NT2/D1 (cell line): ENCODE results near the gene MRPL47.
A peak's percentile ranks its signal among the peaks of the same experiment; 100 is the strongest.
"Not testable (repeated sequence)": the region's sequence is repeated elsewhere in the genome, so short reads cannot be mapped to it uniquely, and the experiment has no call there.

Experiments used
- DNase-seq: peaks from one replicate; pipeline ENCODE4 v3.0.0-alpha.2; 2011; ENCODE audit warnings: low read depth, low spot score
- H3K27me3 ChIP-seq: 2 replicates; pipeline ENCODE4 v1.6.0; 2011; ENCODE audit warnings: mild to moderate bottlenecking; ENCODE audit not compliant: insufficient read length, insufficient read depth
- H3K36me3 ChIP-seq: 2 replicates; pipeline ENCODE4 v1.6.1; 2011; ENCODE audit warnings: mild to moderate bottlenecking, low read length, mixed read lengths; ENCODE audit not compliant: insufficient read depth, insufficient read length
- H3K4me1 ChIP-seq: 2 replicates; pipeline ENCODE4 v1.5.1; 2011; ENCODE audit not compliant: insufficient read depth, insufficient read length
- H3K4me3 ChIP-seq: 2 replicates; pipeline ENCODE4 v1.5.1; 2011; ENCODE audit warnings: low read depth; ENCODE audit not compliant: insufficient read length
- H3K9ac ChIP-seq: 2 replicates; pipeline ENCODE4 v1.6.0; 2011; ENCODE audit warnings: low read depth; ENCODE audit not compliant: insufficient read length
- H3K9me3 ChIP-seq: 2 replicates; pipeline ENCODE4 v1.5.1; 2011; ENCODE audit warnings: mild to moderate bottlenecking, low read length; ENCODE audit not compliant: insufficient read depth
- SUZ12 ChIP-seq: IDR thresholded peaks from 2 replicates; pipeline ENCODE4 v1.6.1; 2011; ENCODE audit not compliant: insufficient read length, insufficient read depth; ENCODE audit errors: extremely low read depth
- YY1 ChIP-seq: IDR thresholded peaks from 2 replicates; pipeline ENCODE4 v1.6.1; 2011; ENCODE audit not compliant: insufficient read length, insufficient read depth
- ZNF274 ChIP-seq: IDR thresholded peaks from 2 replicates; pipeline ENCODE4 v1.6.1; 2011; ENCODE audit warnings: mild to moderate bottlenecking, low read depth, low read length

MRPL47 gene

DNA sequence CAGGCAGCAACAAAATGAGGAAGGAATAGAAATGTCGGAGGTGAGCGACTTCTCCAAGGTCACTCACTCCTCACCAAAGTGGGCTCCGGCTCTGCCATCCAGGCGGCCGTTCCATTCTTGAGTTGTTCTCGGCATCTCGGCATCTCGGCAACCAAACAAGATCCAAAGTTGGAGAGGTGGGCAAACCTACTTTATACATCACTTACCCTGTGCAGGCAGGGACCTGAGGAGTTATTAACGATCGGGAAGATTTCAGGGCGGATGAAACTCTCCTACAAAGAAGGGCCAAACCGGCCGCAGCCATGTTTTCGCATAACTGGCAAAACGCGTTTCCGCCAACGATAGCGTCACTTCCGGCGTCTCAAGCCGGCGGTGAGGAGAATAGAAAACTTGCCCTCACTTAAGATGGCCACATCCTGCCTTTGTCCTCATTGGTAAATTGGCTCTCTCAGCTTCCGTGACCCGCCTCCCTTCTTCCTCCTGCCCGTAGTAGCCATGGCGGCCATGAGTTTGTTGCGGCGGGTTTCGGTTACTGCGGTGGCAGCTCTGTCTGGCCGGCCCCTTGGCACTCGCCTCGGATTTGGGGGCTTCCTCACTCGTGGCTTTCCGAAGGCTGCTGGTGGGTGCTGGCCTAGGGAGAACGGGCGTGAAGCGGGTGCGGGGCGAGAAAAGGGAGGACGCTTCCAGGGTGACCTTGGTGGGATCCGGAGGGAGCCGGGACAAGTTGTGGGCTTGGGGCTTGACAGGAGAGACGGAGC lies at the start of gene MRPL47, which contains the start of gene NDUFB5:
Gene MRPL47, minus strand, starts transcription at position 318 of the 758 bp plus-strand sequence. Its CDS starts 14 bp downstream, at position 304.
Gene NDUFB5, plus strand, starts transcription at position 474 of the 758 bp plus-strand sequence. Its CDS starts 22 bp downstream, at position 496.
- H3K4me1 ChIP-seq = no peaks in the 10 kb centered on the region
- H3K36me3 ChIP-seq = peaks cover 58% of the 10 kb centered on the region

DNA sequence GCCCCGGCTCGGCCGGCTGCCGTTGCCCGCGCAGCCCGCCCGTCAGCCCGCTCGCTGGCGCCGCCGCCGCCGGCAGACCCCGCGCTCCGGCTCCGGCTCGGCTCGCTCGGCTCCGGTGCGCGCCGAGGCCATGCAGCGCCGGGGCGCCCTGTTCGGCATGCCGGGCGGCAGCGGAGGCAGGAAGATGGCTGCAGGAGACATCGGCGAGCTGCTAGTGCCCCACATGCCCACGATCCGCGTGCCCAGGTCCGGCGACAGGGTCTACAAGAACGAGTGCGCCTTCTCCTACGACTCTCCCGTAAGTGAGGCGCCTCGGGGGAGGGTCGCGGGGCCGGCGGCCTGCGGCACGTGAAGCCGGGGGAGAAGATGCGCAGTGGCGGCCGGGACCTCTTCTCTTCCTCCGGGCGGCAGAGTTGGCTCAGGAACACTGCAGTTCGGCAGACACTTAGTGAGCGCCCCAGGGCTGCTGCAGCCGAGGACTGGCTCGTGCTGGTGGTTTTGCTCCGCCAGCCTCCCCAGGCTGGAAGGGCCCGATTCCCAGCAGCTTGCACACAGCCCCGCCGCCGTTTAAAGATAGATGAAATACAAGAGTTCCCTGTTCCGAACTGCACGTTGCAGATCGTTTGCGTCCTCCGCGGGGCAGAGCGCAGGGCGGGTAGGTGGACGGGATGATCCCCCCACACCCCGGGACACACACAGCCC lies 48.8 kb upstream of the MRPL47 start:
- peak; percentile 47 for DNase-seq
- H3K9ac ChIP-seq = peak overlapping the region; percentile 97
- H3K4me3 ChIP-seq = peak overlapping the region; percentile 95
- no peaks in the 10 kb centered on the region for H3K9me3 ChIP-seq
- H3K36me3 ChIP-seq = peaks cover 6% of the 10 kb centered on the region
- TF ChIP-seq YY1 (no peak), ZNF274 (no peak), SUZ12 (no peak)
- no peaks in the 10 kb centered on the region for H3K27me3 ChIP-seq
- H3K4me1 ChIP-seq = no peaks in the 10 kb centered on the region

More for the DNA sequence above, at the start of gene MRPL47, which contains the start of gene NDUFB5:
- peak within 1 kb of the TSS; percentile 93 for H3K9ac ChIP-seq
- H3K4me3 ChIP-seq = peak within 1 kb of the TSS; percentile 70
- TF ChIP-seq ZNF274 = no peak
- TF ChIP-seq YY1 = peak; percentile 99
- no peaks in the 10 kb centered on the region for H3K9me3 ChIP-seq
- H3K27me3 ChIP-seq = no peaks in the 10 kb centered on the region
- DNase-seq = peak; percentile 94

GRCh38 chr3:179652447-179653095 lies 48.1 kb upstream of the MRPL47 start, which contains the start of gene USP13:
TSS of gene USP13 (plus strand) at chr3:179653040. CDS start at chr3:179653226, 186 bp downstream.
- no peaks in the 10 kb centered on the region for H3K27me3 ChIP-seq
- H3K4me3 ChIP-seq = peak within 1 kb of the TSS; percentile 95
- H3K9ac ChIP-seq = peak within 1 kb of the TSS; percentile 97
- no peaks in the 10 kb centered on the region for H3K9me3 ChIP-seq
- DNase-seq = peak; percentile 59
- H3K36me3 ChIP-seq = peaks cover 6% of the 10 kb centered on the region
- no peak for TF ChIP-seq YY1
- TF ChIP-seq ZNF274 = no peak
- TF ChIP-seq SUZ12 = no peak
- no peaks in the 10 kb centered on the region for H3K4me1 ChIP-seq

DNA sequence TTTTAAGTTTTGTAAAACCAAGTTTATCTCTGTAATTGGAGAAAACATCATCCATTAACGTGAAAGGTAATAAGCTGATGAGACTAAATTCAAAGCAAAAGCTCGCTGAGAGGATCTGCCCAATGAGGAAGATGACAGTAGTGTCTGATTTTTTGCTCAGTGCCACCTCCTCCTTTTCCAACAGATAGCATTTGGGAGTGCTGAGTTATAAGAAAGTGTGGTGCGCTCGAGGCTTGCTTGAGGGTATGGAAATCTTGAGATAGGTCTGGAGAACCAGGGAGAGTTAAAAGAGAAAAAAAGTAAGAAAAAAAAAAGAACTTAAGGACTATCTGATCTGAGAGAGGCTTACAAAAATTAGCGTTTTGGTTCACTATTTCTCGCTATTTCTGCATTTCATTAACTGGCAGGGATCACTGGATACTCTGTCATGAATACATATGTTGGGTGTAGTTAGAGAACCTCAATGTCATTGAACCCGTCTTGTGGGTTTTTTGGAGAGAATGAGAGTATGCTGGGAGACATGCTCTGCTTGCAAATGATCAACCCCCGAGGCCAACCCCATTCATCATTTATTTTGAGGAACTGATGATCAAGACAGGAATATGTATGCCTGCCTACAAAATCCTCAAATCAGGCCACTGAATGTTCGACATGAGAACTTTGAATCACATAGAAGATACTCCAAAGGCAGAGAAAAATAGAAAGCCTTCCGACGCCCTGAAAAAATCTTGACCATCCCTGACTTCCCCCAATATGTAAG lies 47.4 kb upstream of the MRPL47 start:
- Histone ChIP-seq H3K4me3 (peak overlapping the region; percentile 95), H3K4me1 (no peaks in the 10 kb centered on the region), H3K9ac (peak overlapping the region; percentile 71), H3K36me3 (peaks cover 5% of the 10 kb centered on the region), H3K9me3 (no peaks in the 10 kb centered on the region), H3K27me3 (no peaks in the 10 kb centered on the region)
- TF ChIP-seq YY1 = no peak
- no peak for TF ChIP-seq SUZ12
- TF ChIP-seq ZNF274 = no peak
- no peak for DNase-seq

- no peaks in the 10 kb centered on the region for H3K4me1 ChIP-seq
- no peak overlapping the region for H3K9ac ChIP-seq
- no peak for DNase-seq
- H3K36me3 ChIP-seq = no peaks in the 10 kb centered on the region
- TF ChIP-seq YY1 (no peak), ZNF274 (no peak), SUZ12 (no peak)
- no peaks in the 10 kb centered on the region for H3K27me3 ChIP-seq
- no peak overlapping the region for H3K4me3 ChIP-seq
- H3K9me3 ChIP-seq = no peaks in the 10 kb centered on the region
These were observed 41.7 kb upstream of the MRPL47 start for GRCh38 chr3:179646177-179646576.

DNA sequence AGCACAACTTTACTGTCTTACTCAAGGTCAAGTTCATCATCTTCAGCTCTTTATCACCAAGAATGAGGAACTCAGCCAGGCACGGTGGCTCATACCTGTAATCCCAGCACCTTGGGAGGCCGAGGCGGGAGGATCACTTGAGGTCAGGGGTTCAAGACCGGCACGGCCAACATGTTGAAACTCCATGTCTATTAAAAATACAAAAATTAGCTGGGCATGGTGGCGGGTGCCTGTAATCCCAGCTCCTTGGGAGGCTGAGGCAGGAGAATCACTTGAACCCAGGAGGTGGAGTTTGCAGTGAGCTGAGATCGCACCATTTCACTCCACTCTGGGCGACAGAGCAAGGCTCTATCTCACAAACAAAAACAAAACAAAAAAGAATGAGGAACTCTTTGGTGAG lies 39.4 kb upstream of the MRPL47 start:
- not testable (repeated sequence) for H3K9me3 ChIP-seq, H3K27me3 ChIP-seq, H3K4me3 ChIP-seq, H3K4me1 ChIP-seq, H3K36me3 ChIP-seq, H3K9ac ChIP-seq, DNase-seq
